ENCODE measurements around the gene CALY.

The CALY gene

GRCh38 chr10:133357285-133358161 lies 20.8 kb upstream of the CALY start, which contains the start of gene FUOM:
Gene FUOM (minus strand): TSS chr10:133358019. CDS start chr10:133358007, 12 bp downstream.
- TF ChIP-seq, protein P1, sequence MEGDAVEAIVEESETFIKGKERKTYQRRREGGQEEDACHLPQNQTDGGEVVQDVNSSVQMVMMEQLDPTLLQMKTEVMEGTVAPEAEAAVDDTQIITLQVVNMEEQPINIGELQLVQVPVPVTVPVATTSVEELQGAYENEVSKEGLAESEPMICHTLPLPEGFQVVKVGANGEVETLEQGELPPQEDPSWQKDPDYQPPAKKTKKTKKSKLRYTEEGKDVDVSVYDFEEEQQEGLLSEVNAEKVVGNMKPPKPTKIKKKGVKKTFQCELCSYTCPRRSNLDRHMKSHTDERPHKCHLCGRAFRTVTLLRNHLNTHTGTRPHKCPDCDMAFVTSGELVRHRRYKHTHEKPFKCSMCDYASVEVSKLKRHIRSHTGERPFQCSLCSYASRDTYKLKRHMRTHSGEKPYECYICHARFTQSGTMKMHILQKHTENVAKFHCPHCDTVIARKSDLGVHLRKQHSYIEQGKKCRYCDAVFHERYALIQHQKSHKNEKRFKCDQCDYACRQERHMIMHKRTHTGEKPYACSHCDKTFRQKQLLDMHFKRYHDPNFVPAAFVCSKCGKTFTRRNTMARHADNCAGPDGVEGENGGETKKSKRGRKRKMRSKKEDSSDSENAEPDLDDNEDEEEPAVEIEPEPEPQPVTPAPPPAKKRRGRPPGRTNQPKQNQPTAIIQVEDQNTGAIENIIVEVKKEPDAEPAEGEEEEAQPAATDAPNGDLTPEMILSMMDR (conservative IDR thresholded peaks at IDR 0.05), result no peak
- peak within 1 kb of the TSS; percentile 71; the same call in 1 of the 2 replicates for H3K27ac ChIP-seq

GRCh38 chr10:133356549-133357284 lies 20.0 kb upstream of the CALY start:
- TF ChIP-seq, protein P1 (conservative IDR thresholded peaks at IDR 0.05), result no peak
- H3K27ac ChIP-seq, result no peak overlapping the region

DNA sequence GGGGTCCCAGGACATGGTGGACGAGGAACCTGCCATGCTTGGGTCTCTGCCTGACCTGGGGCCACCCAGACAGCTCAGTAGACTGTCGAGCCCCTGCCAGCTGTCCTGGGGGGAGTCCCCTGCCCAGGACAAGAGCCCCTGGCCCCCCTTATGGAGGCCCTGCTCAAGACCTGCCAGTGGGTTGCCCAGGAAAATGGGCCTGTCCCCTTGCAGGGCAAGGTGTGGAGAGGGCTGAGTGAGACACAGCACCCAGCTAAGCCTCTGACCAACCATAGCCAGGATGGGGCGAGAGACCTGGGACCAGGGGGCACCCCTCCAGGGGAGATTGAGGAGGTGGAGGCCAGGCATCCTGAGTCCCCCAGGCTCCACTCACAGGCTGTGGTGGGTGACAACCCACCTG lies 19.3 kb upstream of the CALY start:
- TF ChIP-seq, protein P1 (conservative IDR thresholded peaks at IDR 0.05), result no peak
- H3K27ac ChIP-seq, result no peak overlapping the region

DNA sequence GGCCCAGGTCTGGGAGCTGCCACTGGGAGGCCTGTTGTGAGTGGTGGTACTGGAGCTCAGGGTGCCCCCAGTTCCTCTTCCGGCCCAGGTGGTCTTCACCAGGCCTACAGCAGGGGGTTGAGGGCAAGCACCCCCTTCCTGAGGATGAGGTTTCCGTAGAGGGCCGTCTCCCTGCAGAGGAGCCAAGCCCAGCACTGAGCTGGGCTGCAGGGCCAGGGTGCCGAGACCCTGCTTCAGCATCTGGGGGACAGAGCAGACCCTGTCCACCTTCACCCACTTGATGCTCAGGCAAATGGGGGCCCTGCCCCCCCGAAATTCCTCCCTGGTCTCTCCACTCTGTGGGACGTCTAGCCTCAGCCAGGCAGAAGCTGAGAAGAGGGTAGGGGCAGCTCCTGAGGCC lies 18.6 kb upstream of the CALY start:
- no peak overlapping the region for H3K27ac ChIP-seq
- TF ChIP-seq, protein P1 (conservative IDR thresholded peaks at IDR 0.05), result no peak

DNA sequence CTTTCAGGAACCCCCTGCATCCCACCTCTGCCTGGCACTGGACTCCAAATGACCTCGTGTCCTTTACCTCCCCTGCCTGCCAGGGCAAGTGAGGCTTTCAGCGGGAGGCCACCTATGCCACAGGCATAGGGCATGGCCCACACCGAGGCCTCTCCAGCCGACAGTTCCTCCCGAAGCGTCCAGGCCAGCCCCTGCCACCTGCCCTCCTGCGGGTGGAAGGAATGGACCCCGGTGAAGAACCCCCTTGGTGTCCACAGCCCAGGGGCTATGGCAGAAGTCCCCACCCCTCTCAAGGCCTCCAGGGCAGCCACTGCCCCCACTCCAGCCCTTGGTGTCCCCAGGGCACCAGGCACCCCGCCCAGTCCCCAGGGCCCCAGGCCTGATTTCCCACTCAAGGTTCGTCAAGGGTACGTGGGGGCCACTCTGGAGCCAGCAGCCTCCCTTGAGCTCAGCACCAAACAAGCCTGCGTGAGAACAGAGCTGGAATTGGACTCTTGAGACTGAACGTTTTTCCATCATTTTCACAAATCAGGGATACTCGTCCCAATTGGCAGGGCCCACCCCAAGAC lies 18.1 kb upstream of the CALY start:
- TF ChIP-seq, protein P1 (conservative IDR thresholded peaks at IDR 0.05), result no peak
- no peak overlapping the region for H3K27ac ChIP-seq

DNA sequence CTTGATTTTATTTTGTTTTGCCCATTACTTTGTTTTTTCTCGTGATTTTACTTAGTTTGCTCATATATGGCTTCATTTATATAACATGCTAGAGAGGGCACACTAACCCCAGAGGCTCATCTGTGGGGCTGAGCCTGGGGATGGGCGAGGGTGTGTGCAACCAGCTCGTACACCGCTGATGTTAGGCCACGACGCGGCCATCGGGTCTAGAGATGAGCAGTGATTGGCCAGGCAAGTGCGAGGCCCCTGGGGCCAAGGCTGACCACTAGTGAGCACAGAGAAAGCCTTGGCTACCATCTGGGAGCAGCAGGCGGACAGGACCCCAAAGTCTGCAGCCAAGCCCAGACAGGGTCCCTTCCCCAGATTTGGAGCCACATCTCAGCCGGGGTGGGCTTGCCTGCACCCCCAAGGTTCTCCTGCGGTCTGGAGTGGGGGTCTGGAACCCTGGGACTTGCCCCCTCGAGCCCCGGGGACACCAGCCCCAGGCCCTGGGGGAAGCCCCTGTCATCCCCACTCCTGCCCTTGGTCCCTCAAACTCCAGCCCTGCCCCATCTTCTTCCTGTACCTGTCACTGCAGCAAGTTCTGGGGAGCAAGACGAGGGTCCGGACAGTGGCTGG lies 17.4 kb upstream of the CALY start:
- H3K27ac ChIP-seq, result no peak overlapping the region
- TF ChIP-seq, protein P1 (conservative IDR thresholded peaks at IDR 0.05), result no peak

All from VCaP (cell line).